Amniotic stem cell (primary cell): ENCODE measurements around the gene ELMO1.
"Not testable (repeated sequence)": the region's sequence is repeated elsewhere in the genome, so short reads cannot be mapped to it uniquely, and the experiment has no call there.

Source experiments
- DNase-seq: peaks from one replicate; lab custom pipeline; 2025; lab: John Stamatoyannopoulos, UW

The ELMO1 gene

GRCh38 chr7:37013771-37014170 lies 434.9 kb downstream of the ELMO1 start:
- DNase-seq = no peak

GRCh38 chr7:37011151-37011890 lies 437.3 kb downstream of the ELMO1 start:
- no peak for DNase-seq

- DNase-seq = no peak
Observed at GRCh38 chr7:37009125-37009675, 439.5 kb downstream of the ELMO1 start.

GRCh38 chr7:37007691-37008090 lies 441.0 kb downstream of the ELMO1 start:
- DNase-seq = no peak

GRCh38 chr7:37007268-37007667 lies 441.4 kb downstream of the ELMO1 start:
- no peak for DNase-seq

- DNase-seq = no peak
Observed at GRCh38 chr7:37006764-37007163, 441.9 kb downstream of the ELMO1 start.

GRCh38 chr7:37000511-37000910 lies 448.2 kb downstream of the ELMO1 start:
- no peak for DNase-seq

- DNase-seq = no peak
Observed at GRCh38 chr7:36999626-37000485, 448.8 kb downstream of the ELMO1 start.

GRCh38 chr7:36995776-36996175 lies 452.9 kb downstream of the ELMO1 start:
- DNase-seq = no peak

- no peak for DNase-seq
Observed at GRCh38 chr7:36994456-36995112, 454.1 kb downstream of the ELMO1 start.

- peak; percentile 2 for DNase-seq
Observed at GRCh38 chr7:36986948-36987724, 461.5 kb downstream of the ELMO1 start.

GRCh38 chr7:36986511-36986933 lies 462.1 kb downstream of the ELMO1 start:
- no peak for DNase-seq

GRCh38 chr7:36985866-36986400 lies 462.7 kb downstream of the ELMO1 start:
- DNase-seq = no peak

- no peak for DNase-seq
Observed at GRCh38 chr7:36985316-36985715, 463.3 kb downstream of the ELMO1 start.

- no peak for DNase-seq
Observed at GRCh38 chr7:36984710-36985312, 463.9 kb downstream of the ELMO1 start.

GRCh38 chr7:36984041-36984521 lies 464.6 kb downstream of the ELMO1 start:
- DNase-seq = no peak

- no peak for DNase-seq
Observed at GRCh38 chr7:36982766-36983165, 465.9 kb downstream of the ELMO1 start.

- DNase-seq = no peak
Observed at GRCh38 chr7:36979810-36980248, 468.8 kb downstream of the ELMO1 start.

GRCh38 chr7:36978461-36978860 lies 470.2 kb downstream of the ELMO1 start:
- no peak for DNase-seq

- DNase-seq = no peak
Observed at GRCh38 chr7:36977878-36978277, 470.8 kb downstream of the ELMO1 start.

GRCh38 chr7:36973534-36973933 lies 475.1 kb downstream of the ELMO1 start:
- not testable (repeated sequence) for DNase-seq
